OCI-LY3 (cell line): ENCODE measurements around the gene BTAF1.

Experiments used
- H2AFZ ChIP-seq: fragments of 200-600, 300-600 bp; shearing (Covaris generic); 2 replicates; pipeline ENCODE4 v1.6.0; 2014; ENCODE audit warnings: antibody characterized with exemption, low read depth, low read length
- H3K27ac ChIP-seq: fragments of 200-600, 300-600 bp; sonication (generic); 2 replicates; pipeline ENCODE4 v1.5.1; 2014; ENCODE audit warnings: mild to moderate bottlenecking, low read length, moderate library complexity, mixed read lengths
- H3K27me3 ChIP-seq: fragments of 200-600, 300-600 bp; sonication (generic); 2 replicates; pipeline ENCODE4 v1.6.1; 2014; ENCODE audit warnings: low read depth, low read length, mixed read lengths
- H3K36me3 ChIP-seq: fragments of 200-600, 300-600 bp; sonication (generic); replicated peaks from 2 replicates; pipeline ENCODE3; 2014; ENCODE audit warnings: low read depth, low read length, mixed read lengths
- H3K4me1 ChIP-seq: fragments of 300-600, 200-600 bp; sonication (generic); 2 replicates; pipeline ENCODE4 v1.6.1; 2014; ENCODE audit warnings: low read length, mixed read lengths
- H3K4me2 ChIP-seq: fragments of 200-600, 300-600 bp; sonication (generic); 2 replicates; pipeline ENCODE4 v1.6.1; 2014; ENCODE audit warnings: low read length, mixed read lengths
- H3K4me3 ChIP-seq: fragments of 300-600, 200-600 bp; sonication (generic); 2 replicates; pipeline ENCODE4 v1.5.1; 2014; ENCODE audit warnings: antibody characterized with exemption, mild to moderate bottlenecking, low read length, moderate library complexity
- H3K79me2 ChIP-seq: fragments of 300-600, 200-600 bp; shearing (Covaris generic); 2 replicates; pipeline ENCODE4 v1.6.1; 2014; ENCODE audit warnings: mild to moderate bottlenecking, low read length, mixed read lengths
- H3K9ac ChIP-seq: fragments of 300-600, 200-600 bp; shearing (Covaris generic); 2 replicates; pipeline ENCODE4 v1.6.0; 2014; ENCODE audit warnings: mild to moderate bottlenecking, low read length, moderate library complexity
- H3K9me3 ChIP-seq: fragments of 200-600, 300-600 bp; shearing (Covaris generic); 2 replicates; pipeline ENCODE4 v1.6.1; 2014; ENCODE audit warnings: low read length, mixed read lengths; ENCODE audit not compliant: insufficient read depth
- H4K20me1 ChIP-seq: fragments of 200-600, 300-600 bp; sonication (generic); 2 replicates; pipeline ENCODE4 v1.6.1; 2016; ENCODE audit warnings: low read length, mixed read lengths; ENCODE audit not compliant: insufficient read depth
- CTCF ChIP-seq: fragments of 200-600, 300-600 bp; sonication (generic); IDR thresholded peaks from 2 replicates; pipeline ENCODE4 v1.5.1; 2014; ENCODE audit warnings: antibody characterized with exemption, low read length, low read depth
- EZH2phosphoT487 ChIP-seq: fragments of 200-600 bp; shearing (Covaris generic); IDR thresholded peaks from 2 replicates; pipeline ENCODE4 v1.6.1; 2018; ENCODE audit warnings: antibody characterized with exemption, mixed run types, low read depth

Gene BTAF1

GRCh38 chr10:91983416-91983815, 59.8 kb downstream of the BTAF1 start:
- Histone ChIP-seq H3K36me3 (peaks cover 64% of the 10 kb centered on the region), H2AFZ (no peak overlapping the region)
- TF ChIP-seq CTCF (no peak), EZH2phosphoT487 (no peak)

GRCh38 chr10:91987397-91988037, 63.9 kb downstream of the BTAF1 start:
- Histone ChIP-seq H3K36me3 (peaks cover 54% of the 10 kb centered on the region), H3K9me3 (no peaks in the 10 kb centered on the region), H3K4me3 (no peak overlapping the region), H3K9ac (no peak overlapping the region), H4K20me1 (peaks cover 30% of the 10 kb centered on the region), H3K4me2 (no peak overlapping the region), H2AFZ (no peak overlapping the region), H3K4me1 (peaks cover 9% of the 10 kb centered on the region), H3K27ac (no peak overlapping the region), H3K79me2 (peaks cover 6% of the 10 kb centered on the region), H3K27me3 (no peaks in the 10 kb centered on the region)
- TF ChIP-seq EZH2phosphoT487 (no peak), CTCF (no peak)

More at GRCh38 chr10:91983416-91983815, 59.8 kb downstream of the BTAF1 start:
- H3K79me2 ChIP-seq: peaks cover 6% of the 10 kb centered on the region
- no peaks in the 10 kb centered on the region for H3K9me3 ChIP-seq
- H3K27me3 ChIP-seq: no peaks in the 10 kb centered on the region
- peaks cover 54% of the 10 kb centered on the region for H4K20me1 ChIP-seq
- H3K9ac ChIP-seq: no peak overlapping the region
- H3K4me2 ChIP-seq: no peak overlapping the region
- H3K27ac ChIP-seq: no peak overlapping the region
- H3K4me3 ChIP-seq: no peak overlapping the region
- H3K4me1 ChIP-seq: peaks cover 9% of the 10 kb centered on the region

GRCh38 chr10:91992031-91992430, 68.5 kb downstream of the BTAF1 start:
- no peak overlapping the region for H3K9ac ChIP-seq
- H3K79me2 ChIP-seq: peaks cover 3% of the 10 kb centered on the region; the same call in 1 of the 2 replicates
- H3K27me3 ChIP-seq: no peaks in the 10 kb centered on the region
- H2AFZ ChIP-seq: no peak overlapping the region
- H3K27ac ChIP-seq: no peak overlapping the region
- no peaks in the 10 kb centered on the region for H3K9me3 ChIP-seq
- no peak overlapping the region for H3K4me2 ChIP-seq
- H3K4me1 ChIP-seq: no peaks in the 10 kb centered on the region
- TF ChIP-seq CTCF (no peak), EZH2phosphoT487 (no peak)
- no peak overlapping the region for H3K4me3 ChIP-seq
- peaks cover 39% of the 10 kb centered on the region for H3K36me3 ChIP-seq
- peaks cover 5% of the 10 kb centered on the region; the same call in 1 of the 2 replicates for H4K20me1 ChIP-seq

- no peak overlapping the region for H3K4me3 ChIP-seq
- H3K9me3 ChIP-seq: no peaks in the 10 kb centered on the region
- no peak overlapping the region for H3K9ac ChIP-seq
- H2AFZ ChIP-seq: no peak overlapping the region
- no peaks in the 10 kb centered on the region for H4K20me1 ChIP-seq
- H3K4me1 ChIP-seq: no peaks in the 10 kb centered on the region
- TF ChIP-seq EZH2phosphoT487 (no peak), CTCF (no peak)
- peaks cover 59% of the 10 kb centered on the region for H3K36me3 ChIP-seq
- no peaks in the 10 kb centered on the region for H3K79me2 ChIP-seq
- H3K27ac ChIP-seq: no peak overlapping the region
- no peak overlapping the region for H3K4me2 ChIP-seq
- no peaks in the 10 kb centered on the region for H3K27me3 ChIP-seq
Observed at GRCh38 chr10:91996266-91996665, 72.7 kb downstream of the BTAF1 start.
